Ovary (tissue), 3 donors: Measurements from ENCODE around the gene NR3C2.

ENCODE experiments used
- CTCF ChIP-seq, 3 donors: fragments of 450-650 bp in 2 of 3; fragments of 200-600 bp in 1 of 3; IDR thresholded peaks; one replicate each; pipeline versions ENCODE4 v1.5.1 to v1.8.0; 2016 to 2022; ENCODE audit warnings: antibody characterized with exemption in 3 of 3, mild to moderate bottlenecking in 1 of 3
- EP300 ChIP-seq: sonication (generic); formaldehyde crosslinking; IDR thresholded peaks from one replicate; pipeline ENCODE4 v1.6.1; 2017; ENCODE audit warnings: antibody characterized with exemption
- POLR2A ChIP-seq: fragments of 450-650 bp; IDR thresholded peaks from one replicate; pipeline ENCODE4 v1.6.1; 2017; ENCODE audit warnings: antibody characterized with exemption, mild to moderate bottlenecking, moderate library complexity
- donor health status: DM: no; HTN: no; CAD: no.

- TF ChIP-seq CTCF (IDR thresholded peaks at IDR 0.05) (no peak), EP300 (no peak), POLR2A (no peak)
Measured at GRCh38 chr4:148151806-148152205, 290.4 kb downstream of the NR3C2 start.
